HG02571 (cell line): ENCODE measurements around the gene BCAS3.
"Not testable (repeated sequence)": the region's sequence is repeated elsewhere in the genome, so short reads cannot be mapped to it uniquely, and the experiment has no call there.

Source experiments
- ATAC-seq: cut with Tn5 transposase; IDR thresholded peaks from one replicate; pipeline ENCODE4 v1.9.1; 2021; ENCODE audit warnings: mild to moderate bottlenecking, moderate library complexity; ENCODE audit not compliant: unreplicated experiment

The BCAS3 gene

GRCh38 chr17:60743799-60744198 lies 66.1 kb downstream of the BCAS3 start:
- ATAC-seq, result no peak

DNA sequence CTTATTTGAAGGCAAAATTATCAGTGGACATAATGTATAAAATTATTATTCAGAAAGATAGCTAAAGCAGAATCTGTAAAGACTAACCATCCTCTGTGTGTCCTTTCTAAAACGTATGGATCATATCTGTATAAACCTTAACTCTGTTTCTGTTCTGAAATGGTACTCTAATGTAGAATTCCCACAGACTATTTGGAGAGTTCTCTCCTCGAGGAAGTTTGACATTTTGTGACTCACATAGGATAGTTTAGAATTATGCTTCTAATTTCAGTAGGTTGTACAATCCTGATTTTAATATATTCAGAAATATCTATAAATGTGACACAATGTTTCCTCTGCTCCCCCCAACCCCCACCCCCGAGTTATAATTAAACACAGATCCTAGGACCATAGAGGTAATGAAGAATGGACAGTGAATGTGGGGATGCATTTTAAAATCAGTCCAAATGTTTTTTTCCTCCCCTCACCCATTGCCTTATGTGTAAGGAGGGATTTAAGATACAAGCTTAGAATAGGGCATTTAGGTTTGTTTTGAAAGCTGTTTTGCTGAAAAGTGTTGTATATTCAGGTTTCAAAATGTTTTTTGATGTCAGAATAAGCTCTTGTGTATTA lies 66.8 kb downstream of the BCAS3 start:
- ATAC-seq, result no peak

GRCh38 chr17:60745544-60745943 lies 67.9 kb downstream of the BCAS3 start:
- ATAC-seq, result no peak

GRCh38 chr17:60747069-60747808 lies 69.6 kb downstream of the BCAS3 start:
- no peak for ATAC-seq

- ATAC-seq, result no peak
Observed at GRCh38 chr17:60748204-60748603, 70.6 kb downstream of the BCAS3 start.

DNA sequence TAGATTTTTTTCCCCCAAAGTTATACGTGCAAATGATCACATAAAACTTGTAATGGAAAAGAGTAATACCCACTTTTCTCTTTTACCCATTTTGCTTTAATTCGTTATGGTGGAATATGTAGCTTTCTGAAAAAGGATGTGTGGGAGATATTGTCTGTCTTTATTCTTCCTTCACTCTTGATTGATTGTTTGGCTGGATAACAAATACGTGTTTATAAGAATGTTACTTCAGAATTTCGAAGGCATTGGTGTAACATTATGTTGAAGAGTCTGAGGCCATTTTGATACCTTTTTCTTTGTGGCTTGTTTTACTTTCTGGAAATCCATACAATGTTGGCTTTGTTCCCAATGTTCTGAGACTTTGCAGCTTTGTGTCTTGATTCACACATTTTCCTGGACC lies 71.4 kb downstream of the BCAS3 start:
- ATAC-seq, result no peak

DNA sequence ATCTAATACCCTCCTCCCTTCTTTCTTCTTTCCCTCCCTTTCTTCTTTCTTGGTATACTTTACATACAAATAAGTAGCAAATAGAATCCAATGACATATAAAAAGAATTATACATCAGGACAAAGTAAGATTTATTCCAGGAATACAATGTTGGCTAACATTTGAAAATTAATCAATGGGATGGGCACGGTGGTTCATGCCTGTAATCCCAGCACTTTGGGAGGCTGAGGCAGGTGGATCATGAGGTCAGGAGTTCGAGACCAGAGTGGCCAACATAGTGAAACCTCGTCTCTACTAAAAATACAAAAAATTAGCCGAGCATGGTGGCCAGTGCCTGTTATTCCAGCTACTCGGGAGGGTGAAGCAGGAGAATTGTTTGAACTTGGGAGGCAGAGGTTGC lies 72.1 kb downstream of the BCAS3 start:
- ATAC-seq, result no peak

GRCh38 chr17:60750640-60751039 lies 73.0 kb downstream of the BCAS3 start:
- ATAC-seq, result no peak

DNA sequence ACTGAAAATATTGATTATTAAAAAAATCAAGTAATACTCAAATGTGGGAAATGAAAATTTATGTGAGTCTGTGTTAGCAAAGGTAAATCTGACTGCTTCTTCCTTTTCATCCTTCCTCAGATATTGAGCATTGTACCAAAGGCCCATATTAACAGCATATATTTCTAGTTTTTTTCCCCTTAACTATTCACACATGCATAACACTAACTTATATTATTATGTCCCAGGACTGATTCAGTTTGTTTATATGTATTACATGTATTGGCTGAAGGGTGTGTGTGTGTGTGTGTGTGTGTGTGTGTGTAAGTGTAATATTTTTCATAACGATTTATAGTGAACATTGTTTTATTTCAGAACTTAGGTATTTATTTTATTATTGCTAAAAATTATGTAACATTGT lies 74.2 kb downstream of the BCAS3 start:
- ATAC-seq, result no peak

- no peak for ATAC-seq
Observed at GRCh38 chr17:60752873-60753577, 75.4 kb downstream of the BCAS3 start.

DNA sequence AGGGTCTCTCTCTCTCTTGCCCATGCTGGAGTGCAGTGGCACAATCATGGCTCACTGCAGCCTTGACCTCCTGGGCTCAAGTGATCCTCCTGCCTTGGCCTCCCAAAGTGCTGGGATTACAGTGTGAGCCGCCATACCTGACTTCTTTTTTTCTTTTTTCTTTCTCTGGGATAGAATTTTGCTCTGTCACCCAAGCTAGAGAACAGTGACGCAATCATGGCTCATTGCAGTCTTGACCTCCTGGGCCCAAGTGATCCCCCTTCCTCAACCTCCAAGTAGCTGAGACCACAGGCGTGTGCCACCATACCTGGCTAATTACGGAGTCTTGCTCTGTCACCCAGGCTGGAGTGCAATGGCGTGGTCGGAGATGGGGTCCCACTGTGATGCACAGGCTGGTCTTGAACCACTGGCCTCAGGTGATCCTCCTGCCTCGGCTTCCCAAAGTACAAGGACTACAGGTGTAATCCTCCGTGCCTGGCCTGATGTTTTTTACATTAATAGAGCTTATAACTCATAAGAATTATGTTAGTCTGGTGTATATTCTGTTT lies 76.5 kb downstream of the BCAS3 start:
- ATAC-seq, result no peak

GRCh38 chr17:60756798-60757197 lies 79.1 kb downstream of the BCAS3 start:
- not testable (repeated sequence) for ATAC-seq

DNA sequence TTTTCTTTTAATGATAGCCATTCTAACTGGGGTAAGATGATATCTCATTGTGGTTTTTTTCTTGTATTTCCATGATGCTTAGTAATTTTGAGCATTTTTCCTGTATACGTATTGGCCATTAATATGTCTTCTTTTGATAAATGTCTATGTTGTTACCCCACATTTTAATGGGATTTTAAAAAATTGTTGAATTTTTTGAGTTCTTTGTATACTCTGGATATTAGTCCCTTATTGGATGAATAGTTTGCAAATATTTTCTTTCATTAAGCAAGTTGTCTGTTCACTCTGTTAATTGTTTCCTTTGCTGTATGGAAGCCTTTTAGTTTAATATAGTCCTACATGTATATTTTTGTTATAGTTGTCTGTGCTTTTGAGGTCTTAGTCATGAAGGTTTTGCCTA lies 79.8 kb downstream of the BCAS3 start:
- ATAC-seq, result no peak

- no peak for ATAC-seq
Observed at GRCh38 chr17:60759756-60760155, 82.1 kb downstream of the BCAS3 start.

DNA sequence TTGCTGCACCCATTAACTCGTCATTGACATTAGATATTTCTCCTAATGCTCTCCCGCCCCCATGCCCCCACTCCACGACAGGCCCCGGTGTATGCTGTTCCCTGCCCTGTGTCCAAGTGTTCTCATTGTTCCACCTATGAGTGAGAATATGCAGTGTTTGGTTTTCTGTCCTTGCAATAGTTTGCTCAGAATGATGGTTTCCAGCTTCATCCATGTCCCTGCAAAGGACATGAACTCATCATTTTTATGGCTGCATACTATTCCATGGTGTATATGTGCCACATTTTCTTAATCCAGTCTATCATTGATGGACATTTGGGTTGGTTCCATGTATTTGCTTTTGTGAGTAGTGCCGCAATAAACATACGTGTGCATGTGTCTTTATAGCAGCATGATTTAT lies 83.7 kb downstream of the BCAS3 start:
- not testable (repeated sequence) for ATAC-seq

DNA sequence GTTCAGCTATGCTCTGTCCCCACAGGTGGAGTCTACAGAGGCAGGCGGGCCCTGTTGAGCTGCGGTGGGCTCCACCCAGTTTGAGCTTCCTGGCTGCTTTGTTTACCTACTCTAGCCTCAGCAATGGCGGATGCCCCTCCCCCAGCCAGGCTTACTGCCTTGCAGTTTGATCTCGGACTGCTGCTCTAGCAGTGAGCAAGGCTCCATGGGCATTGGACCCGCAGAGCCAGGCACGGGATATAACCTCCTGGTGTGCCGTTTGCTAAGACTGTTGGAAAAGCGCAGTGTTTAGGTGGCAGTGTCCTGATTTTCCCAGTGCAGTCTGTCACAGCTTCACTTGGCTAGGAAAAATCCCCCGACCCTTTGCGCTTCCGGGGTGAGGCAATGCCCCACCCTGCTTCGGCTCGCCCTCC lies 89.1 kb downstream of the BCAS3 start:
- ATAC-seq, result no peak

- no peak for ATAC-seq
Observed at GRCh38 chr17:60767744-60768308, 90.2 kb downstream of the BCAS3 start.

DNA sequence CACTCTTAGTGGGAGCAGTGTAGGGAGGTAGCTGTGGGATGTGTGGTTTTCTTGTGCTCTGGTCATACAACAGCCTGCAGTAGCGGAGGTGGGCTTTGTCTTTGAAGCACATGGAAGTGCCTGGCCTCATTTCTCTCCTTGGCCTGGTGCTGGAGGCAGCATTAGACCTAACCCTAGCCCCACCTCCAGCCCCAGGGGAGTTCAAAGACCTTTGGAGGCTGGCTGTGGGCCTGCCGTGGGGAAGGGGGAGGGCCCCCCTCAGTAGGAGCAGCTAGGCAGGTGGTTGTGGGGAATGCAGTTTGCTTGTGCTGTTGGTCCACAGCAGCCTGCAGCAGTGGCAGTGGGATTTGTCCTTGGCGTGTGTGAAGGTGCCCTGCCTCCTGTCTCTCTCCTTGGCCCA lies 91.7 kb downstream of the BCAS3 start:
- no peak for ATAC-seq

DNA sequence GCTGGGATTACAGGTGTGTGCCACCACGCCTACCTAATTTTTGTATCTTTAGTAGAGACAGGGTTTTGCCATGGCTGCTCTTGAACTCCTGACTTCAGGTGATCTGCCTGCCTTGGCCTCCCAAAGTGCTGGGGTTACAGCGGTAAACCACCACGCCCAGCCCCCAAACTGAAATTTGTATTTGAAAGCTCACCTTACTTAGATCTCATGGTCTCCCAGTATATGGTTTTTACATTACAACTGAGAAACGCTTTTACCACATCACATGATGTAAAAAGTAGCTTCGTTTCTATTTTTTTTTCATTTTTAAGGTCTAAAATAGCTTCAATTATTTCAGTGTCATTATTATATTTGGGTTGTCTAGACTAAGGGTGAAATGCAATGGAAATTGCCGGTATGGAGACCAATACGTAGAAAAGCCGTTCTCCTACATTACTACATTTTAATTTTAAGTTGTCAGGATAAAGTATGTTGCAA lies 93.3 kb downstream of the BCAS3 start:
- ATAC-seq, result no peak

- not testable (repeated sequence) for ATAC-seq
Observed at GRCh38 chr17:60771621-60772020, 94.0 kb downstream of the BCAS3 start.

DNA sequence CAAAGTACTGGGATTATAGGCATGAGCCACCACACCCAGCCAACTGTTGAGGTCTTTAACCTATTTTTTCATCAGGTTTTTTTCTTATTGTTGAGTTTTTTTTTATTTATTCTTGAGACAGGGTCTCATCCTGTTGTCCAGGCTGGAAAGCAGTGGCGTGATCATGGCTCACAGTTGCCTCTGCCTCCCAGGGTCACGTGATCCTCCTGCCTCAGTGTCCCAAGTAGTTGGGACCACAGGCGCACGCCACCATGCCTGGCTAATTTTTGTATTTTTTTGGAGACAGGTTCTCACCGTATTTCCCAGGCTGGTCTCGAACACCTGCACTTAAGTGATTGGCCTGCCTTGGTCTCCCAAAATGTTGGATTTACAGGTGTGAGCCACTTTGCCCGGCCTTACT lies 95.9 kb downstream of the BCAS3 start:
- ATAC-seq, result no peak
